ENCODE data around the gene HERPUD2. TPM values are rescaled to one million over a fixed set of nuclear protein-coding genes. Genes with fewer than 3 reads are reported as not detected.
"Not testable (repeated sequence)": the region's sequence is repeated elsewhere in the genome, so short reads cannot be mapped to it uniquely, and the experiment has no call there.

Gene HERPUD2
- total and polyA plus RNA-seq, 2 of the 4 experiments (the other 2 are of a cell fraction): 22.2 to 27.2 TPM

GRCh38 chr7:35584533-35584932 is 110.4 kb downstream of the HERPUD2 start:
- H3K56ac ChIP-seq (ENCODE audit: extremely low read depth, insufficient read depth, low read length); H2BK5ac ChIP-seq (ENCODE audit: low read depth, low read length, poor library complexity, severe bottlenecking); H2AFZ ChIP-seq (replicated peaks; ENCODE audit: low read length, poor library complexity); POLR2A ChIA-PET (ENCODE audit: unreplicated experiment); H3K9ac ChIP-seq (ENCODE audit: low read depth, low read length); H3K14ac ChIP-seq (replicated peaks; ENCODE audit: low read depth, low read length); H3K27ac ChIP-seq (ENCODE audit: insufficient read depth, low read length); H3K4me3 ChIP-seq (ENCODE audit: insufficient read depth, low read depth, low read length); intact Hi-C loops (cut with micrococcal nuclease); ATAC-seq (ENCODE audit: low read depth); DNase-seq; H4K8ac ChIP-seq (ENCODE audit: low read depth in 2 of 2, low read length in 2 of 2); in situ Hi-C loops (cut with MboI; ENCODE audit: low sequenced_read_pairs); H3K79me1 ChIP-seq (ENCODE audit: low read depth in 1 of 2, low read length in 2 of 2); H2AK9ac ChIP-seq (replicated peaks; ENCODE audit: low read depth, low read length, poor library complexity); H3K27me3 ChIP-seq (ENCODE audit: control insufficient read depth, insufficient read depth, low read length); dilution Hi-C loops (cut with HindIII; ENCODE audit: low sequenced_read_pairs, unreplicated experiment); H3K9me1 ChIP-seq (ENCODE audit: insufficient read depth, low read length); H3K9me3 ChIP-seq (ENCODE audit: control insufficient read depth, insufficient read depth, low read length); H3K4me1 ChIP-seq (ENCODE audit: control insufficient read depth, insufficient read depth, low read length); H2AK5ac ChIP-seq (ENCODE audit: low read depth, low read length); H3K4ac ChIP-seq (ENCODE audit: low read depth, low read length); H3K23ac ChIP-seq (ENCODE audit: low read depth, low read length); H4K5ac ChIP-seq (ENCODE audit: low read depth, low read length); H3K36me3 ChIP-seq (ENCODE audit: control insufficient read depth, insufficient read depth, low read length); H4K91ac ChIP-seq (ENCODE audit: insufficient read depth, low read depth, low read length); H2BK20ac ChIP-seq (ENCODE audit: low read depth, low read length); H3K18ac ChIP-seq (ENCODE audit: low read depth, low read length); H4K20me1 ChIP-seq (ENCODE audit: insufficient read depth, low read length); H2BK15ac ChIP-seq (ENCODE audit: low read depth, low read length); H2BK120ac ChIP-seq (ENCODE audit: low read depth, low read length); BruUV-seq (replicated peaks); H3K4me2 ChIP-seq (ENCODE audit: low read depth, low read length): not testable (repeated sequence)
- WGBS, 2 experiments (ENCODE audit: extremely low coverage in 2 of 2, insufficient read length in 1 of 2): 100% methylated on average over 2 of the region's 3 CpGs; no CpG with 5 or more reads in 1 of the 2 experiments
- CTCF ChIA-PET: interaction anchor here (0.9 kb wide), 1 partner anchor 47 kb away, joined by 4 read pairs; no protein-coding TSS in a partner anchor

Other genes starting within 250 kb of the HERPUD2 start
- gene SEPTIN7, start 105.9 kb upstream of the HERPUD2 start, total RNA-seq (2012; rRNA removed): 239 and 270 TPM in 2 replicates
- 112 and 150 TPM in 2 replicates for gene SEPTIN7, start 105.9 kb upstream of the HERPUD2 start, polyA plus RNA-seq (2012; rRNA removed)